ENCODE measurements around the gene WTAP. TPM values are rescaled to one million over a fixed set of nuclear protein-coding genes. Genes with fewer than 3 reads are reported as not detected.

The WTAP gene
- total RNA-seq, 2 donors from 2014 or later: 159 to 160 TPM

GRCh38 chr6:159751448-159751847 lies 24.1 kb downstream of the WTAP start:
- Mint-ChIP-seq H3K4me1 (peaks cover 2% of the 10 kb centered on the region), H3K4me3 (peak overlapping the region; percentile 33), H3K27ac (no peak overlapping the region), H3K36me3 (ENCODE audit: low read depth) (peaks cover 3% of the 10 kb centered on the region), H3K27me3 (no peaks in the 10 kb centered on the region)
- ATAC-seq (no peak), DNase-seq (no peak)
- no peaks in the 10 kb centered on the region for H3K9me3 ChIP-seq (ENCODE audit: control insufficient read depth, low read length, poor library complexity, severe bottlenecking)

GRCh38 chr6:159753081-159753872 lies 26.0 kb downstream of the WTAP start:
- ATAC-seq: no peak
- no peaks in the 10 kb centered on the region for H3K27me3 Mint-ChIP-seq
- no peaks in the 10 kb centered on the region for H3K9me3 ChIP-seq (ENCODE audit: control insufficient read depth, low read length, poor library complexity, severe bottlenecking)
- H3K27ac Mint-ChIP-seq: peak overlapping the region; percentile 54
- no peak overlapping the region for H3K4me3 Mint-ChIP-seq
- H3K4me1 Mint-ChIP-seq: peaks cover 2% of the 10 kb centered on the region
- H3K36me3 Mint-ChIP-seq (ENCODE audit: low read depth): peaks cover 3% of the 10 kb centered on the region
- no peak for DNase-seq

GRCh38 chr6:159754401-159754800 lies 27.1 kb downstream of the WTAP start:
- H3K9me3 ChIP-seq (ENCODE audit: control insufficient read depth, low read length, poor library complexity, severe bottlenecking): no peaks in the 10 kb centered on the region
- no peak for ATAC-seq
- DNase-seq: no peak
- H3K27ac Mint-ChIP-seq: peak overlapping the region; percentile 54
- no peak overlapping the region for H3K4me3 Mint-ChIP-seq
- peaks cover 6% of the 10 kb centered on the region for H3K36me3 Mint-ChIP-seq (ENCODE audit: low read depth)
- H3K4me1 Mint-ChIP-seq: peaks cover 2% of the 10 kb centered on the region
- no peaks in the 10 kb centered on the region for H3K27me3 Mint-ChIP-seq

- Mint-ChIP-seq H3K27me3 (no peaks in the 10 kb centered on the region), H3K27ac (peak overlapping the region; percentile 41), H3K4me1 (peaks cover 8% of the 10 kb centered on the region), H3K4me3 (no peak overlapping the region), H3K36me3 (ENCODE audit: low read depth) (peaks cover 3% of the 10 kb centered on the region)
- H3K9me3 ChIP-seq (ENCODE audit: control insufficient read depth, low read length, poor library complexity, severe bottlenecking): no peaks in the 10 kb centered on the region
- ATAC-seq (no peak), DNase-seq (no peak)
Observed at GRCh38 chr6:159754959-159755914, 27.9 kb downstream of the WTAP start.

- no peak overlapping the region for H3K4me3 Mint-ChIP-seq
- H3K27ac Mint-ChIP-seq: no peak overlapping the region
- ATAC-seq: no peak
- DNase-seq: no peak
- H3K9me3 ChIP-seq (ENCODE audit: control insufficient read depth, low read length, poor library complexity, severe bottlenecking): no peaks in the 10 kb centered on the region
- peaks cover 19% of the 10 kb centered on the region for H3K4me1 Mint-ChIP-seq
- H3K36me3 Mint-ChIP-seq (ENCODE audit: low read depth): peaks cover 3% of the 10 kb centered on the region
- no peaks in the 10 kb centered on the region for H3K27me3 Mint-ChIP-seq
Observed at GRCh38 chr6:159756508-159756907, 29.2 kb downstream of the WTAP start.

GRCh38 chr6:159758031-159759001 lies 31.0 kb downstream of the WTAP start:
- DNase-seq: no peak
- Mint-ChIP-seq H3K27ac (peak overlapping the region; percentile 49), H3K36me3 (ENCODE audit: low read depth) (peaks cover 3% of the 10 kb centered on the region), H3K27me3 (no peaks in the 10 kb centered on the region), H3K4me3 (peak overlapping the region; percentile 15), H3K4me1 (peaks cover 25% of the 10 kb centered on the region)
- ATAC-seq: no peak
- no peaks in the 10 kb centered on the region for H3K9me3 ChIP-seq (ENCODE audit: control insufficient read depth, low read length, poor library complexity, severe bottlenecking)

GRCh38 chr6:159759645-159760044 lies 32.3 kb downstream of the WTAP start:
- Mint-ChIP-seq H3K4me1 (peaks cover 26% of the 10 kb centered on the region), H3K36me3 (ENCODE audit: low read depth) (peaks cover 3% of the 10 kb centered on the region), H3K27ac (peak overlapping the region; percentile 99), H3K27me3 (no peaks in the 10 kb centered on the region), H3K4me3 (peak overlapping the region; percentile 65)
- ATAC-seq: no peak
- DNase-seq: no peak
- no peaks in the 10 kb centered on the region for H3K9me3 ChIP-seq (ENCODE audit: control insufficient read depth, low read length, poor library complexity, severe bottlenecking)

DNA sequence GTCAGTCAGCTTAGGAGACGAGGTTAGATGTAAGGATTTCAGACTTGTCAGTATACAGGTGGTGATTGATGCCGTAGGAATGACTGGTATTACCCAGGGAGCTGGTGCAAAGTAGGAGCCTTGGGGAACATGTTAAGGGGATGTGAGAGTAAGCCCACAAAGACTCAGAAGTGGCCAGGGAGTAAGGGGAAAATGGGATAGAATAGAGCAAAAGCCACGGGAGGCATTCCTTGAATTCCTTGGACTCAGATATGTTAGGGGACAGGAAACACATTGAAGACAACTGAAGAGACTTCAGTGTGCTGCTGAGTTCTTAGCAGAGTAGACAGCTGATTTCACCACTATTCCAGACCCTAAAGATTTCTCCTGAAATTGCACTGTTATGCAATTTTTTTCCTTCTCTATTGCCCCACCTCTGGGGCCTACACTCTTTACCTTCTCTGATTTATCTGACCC lies 33.3 kb downstream of the WTAP start:
- no peaks in the 10 kb centered on the region for H3K27me3 Mint-ChIP-seq
- peaks cover 3% of the 10 kb centered on the region for H3K36me3 Mint-ChIP-seq (ENCODE audit: low read depth)
- H3K4me3 Mint-ChIP-seq: peak overlapping the region; percentile 92
- peak overlapping the region; percentile 99 for H3K27ac Mint-ChIP-seq
- no peak for ATAC-seq
- no peaks in the 10 kb centered on the region for H3K9me3 ChIP-seq (ENCODE audit: control insufficient read depth, low read length, poor library complexity, severe bottlenecking)
- peaks cover 24% of the 10 kb centered on the region for H3K4me1 Mint-ChIP-seq
- DNase-seq: no peak

GRCh38 chr6:159761129-159761872 lies 34.0 kb downstream of the WTAP start:
- no peaks in the 10 kb centered on the region for H3K9me3 ChIP-seq (ENCODE audit: control insufficient read depth, low read length, poor library complexity, severe bottlenecking)
- Mint-ChIP-seq H3K36me3 (ENCODE audit: low read depth) (peaks cover 3% of the 10 kb centered on the region), H3K4me1 (peaks cover 24% of the 10 kb centered on the region), H3K27ac (peak overlapping the region; percentile 99), H3K4me3 (peak overlapping the region; percentile 92), H3K27me3 (no peaks in the 10 kb centered on the region)
- no peak for ATAC-seq
- no peak for DNase-seq

- Mint-ChIP-seq H3K27ac (peak within 1 kb of the TSS; percentile 99), H3K4me1 (peaks cover 24% of the 10 kb centered on the region), H3K36me3 (ENCODE audit: low read depth) (peaks cover 3% of the 10 kb centered on the region), H3K4me3 (peak within 1 kb of the TSS; percentile 92), H3K27me3 (no peaks in the 10 kb centered on the region)
- H3K9me3 ChIP-seq (ENCODE audit: control insufficient read depth, low read length, poor library complexity, severe bottlenecking): no peaks in the 10 kb centered on the region
- peak; percentile 86 to 95 (median 93) for DNase-seq
- peak; percentile 90 for ATAC-seq
Observed at GRCh38 chr6:159761873-159762680, 34.8 kb downstream of the WTAP start, which contains the start of gene ACAT2. Gene ACAT2, plus strand, starts transcription at chr6:159762045. Its CDS starts 43 bp downstream, at chr6:159762088.

DNA sequence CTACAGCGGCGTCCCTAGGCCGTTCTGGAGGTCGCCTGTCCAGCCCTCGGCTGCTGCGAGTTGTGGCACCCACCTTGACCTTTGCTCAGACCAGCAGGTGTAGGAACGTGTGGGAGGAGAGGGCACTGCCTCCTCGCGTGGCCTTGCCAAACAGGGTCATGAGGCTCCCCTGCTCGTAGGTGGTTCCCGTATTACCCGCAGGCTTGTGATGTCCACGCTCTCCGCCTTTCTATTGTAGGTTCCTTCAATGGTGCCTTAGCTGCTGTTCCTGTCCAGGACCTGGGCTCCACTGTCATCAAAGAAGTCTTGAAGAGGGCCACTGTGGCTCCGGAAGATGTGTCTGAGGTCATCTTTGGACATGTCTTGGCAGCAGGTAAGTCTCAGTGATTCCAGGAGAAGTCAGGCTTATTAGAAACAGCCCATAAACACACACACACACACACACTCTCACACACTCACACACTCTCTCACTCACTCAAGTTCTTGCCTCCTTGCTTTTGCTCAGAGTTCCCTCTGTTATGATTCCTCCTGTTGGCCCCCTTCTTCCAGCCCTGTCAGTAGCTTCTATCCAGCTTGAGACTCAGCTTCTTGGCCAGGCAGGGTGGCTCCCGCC lies 35.5 kb downstream of the WTAP start:
- Mint-ChIP-seq H3K4me3 (peak overlapping the region; percentile 92), H3K27ac (peak overlapping the region; percentile 99), H3K27me3 (no peaks in the 10 kb centered on the region), H3K36me3 (ENCODE audit: low read depth) (peaks cover 3% of the 10 kb centered on the region), H3K4me1 (peaks cover 24% of the 10 kb centered on the region)
- ATAC-seq: peak; percentile 29
- peak; percentile 20 to 32 (median 23) for DNase-seq
- no peaks in the 10 kb centered on the region for H3K9me3 ChIP-seq (ENCODE audit: control insufficient read depth, low read length, poor library complexity, severe bottlenecking)

All from T-helper 17 cell (primary cell).